SKM-1 treated with dmso at 0.1 percent for 144 hours (cell line): ENCODE data around the gene ZNF423.

ENCODE experiments used
- DNase-seq: peaks from one replicate; lab custom pipeline; 2025; ENCODE audit not compliant: unreplicated experiment; lab: John Stamatoyannopoulos, UW

The ZNF423 gene

GRCh38 chr16:49540836-49541235 lies 315.1 kb downstream of the ZNF423 start:
- no peak for DNase-seq

GRCh38 chr16:49539758-49540157 lies 316.2 kb downstream of the ZNF423 start:
- no peak for DNase-seq

GRCh38 chr16:49537924-49538459 lies 317.9 kb downstream of the ZNF423 start:
- DNase-seq = no peak

GRCh38 chr16:49534901-49535610 lies 320.9 kb downstream of the ZNF423 start:
- no peak for DNase-seq

- no peak for DNase-seq
Observed at GRCh38 chr16:49533422-49533821, 322.5 kb downstream of the ZNF423 start.

GRCh38 chr16:49532873-49533272 lies 323.0 kb downstream of the ZNF423 start:
- DNase-seq = no peak

- no peak for DNase-seq
Observed at GRCh38 chr16:49531931-49532840, 323.7 kb downstream of the ZNF423 start.

GRCh38 chr16:49531425-49531824 lies 324.5 kb downstream of the ZNF423 start:
- DNase-seq = no peak

GRCh38 chr16:49530427-49530970 lies 325.4 kb downstream of the ZNF423 start:
- no peak for DNase-seq

GRCh38 chr16:49529411-49530045 lies 326.4 kb downstream of the ZNF423 start:
- no peak for DNase-seq

- DNase-seq = no peak
Observed at GRCh38 chr16:49528866-49529288, 327.0 kb downstream of the ZNF423 start.

- DNase-seq = no peak
Observed at GRCh38 chr16:49528060-49528865, 327.6 kb downstream of the ZNF423 start.

- DNase-seq = no peak
Observed at GRCh38 chr16:49527611-49528010, 328.3 kb downstream of the ZNF423 start.

- no peak for DNase-seq
Observed at GRCh38 chr16:49526860-49527365, 329.0 kb downstream of the ZNF423 start.

- no peak for DNase-seq
Observed at GRCh38 chr16:49524947-49525315, 331.0 kb downstream of the ZNF423 start.

GRCh38 chr16:49524216-49524946 lies 331.5 kb downstream of the ZNF423 start:
- DNase-seq = no peak

- no peak for DNase-seq
Observed at GRCh38 chr16:49523435-49524159, 332.3 kb downstream of the ZNF423 start.

GRCh38 chr16:49521734-49522325 lies 334.1 kb downstream of the ZNF423 start:
- no peak for DNase-seq
